ENCODE measurements around the gene ZSWIM8.

ZSWIM8 gene

GRCh38 chr10:73809061-73809818 lies 23.8 kb downstream of the ZSWIM8 start:
- H3K4me3 ChIP-seq (ENCODE audit: control insufficient read depth, low read depth, low read length): no peak overlapping the region
- no peak for TF ChIP-seq CTCF (conservative IDR thresholded peaks at IDR 0.05; ENCODE audit: control insufficient read depth, insufficient read depth, low read depth, low read length)
- no peak for DNase-seq (ENCODE audit: low read depth)

GRCh38 chr10:73810358-73810734 lies 24.9 kb downstream of the ZSWIM8 start:
- H3K4me3 ChIP-seq (ENCODE audit: control insufficient read depth, low read depth, low read length): peak overlapping the region; percentile 63
- TF ChIP-seq CTCF (conservative IDR thresholded peaks at IDR 0.05; ENCODE audit: control insufficient read depth, insufficient read depth, low read depth, low read length): no peak
- DNase-seq (ENCODE audit: low read depth): peak; percentile 50

- no peak for TF ChIP-seq CTCF (conservative IDR thresholded peaks at IDR 0.05; ENCODE audit: control insufficient read depth, insufficient read depth, low read depth, low read length)
- peak; percentile 24 for DNase-seq (ENCODE audit: low read depth)
- H3K4me3 ChIP-seq (ENCODE audit: control insufficient read depth, low read depth, low read length): peak overlapping the region; percentile 63
Measured at GRCh38 chr10:73810735-73811465, 25.5 kb downstream of the ZSWIM8 start.

GRCh38 chr10:73812657-73813056 lies 27.3 kb downstream of the ZSWIM8 start:
- TF ChIP-seq CTCF (conservative IDR thresholded peaks at IDR 0.05; ENCODE audit: control insufficient read depth, insufficient read depth, low read depth, low read length): no peak
- H3K4me3 ChIP-seq (ENCODE audit: control insufficient read depth, low read depth, low read length): no peak overlapping the region
- no peak for DNase-seq (ENCODE audit: low read depth)

GRCh38 chr10:73813333-73813732 lies 27.9 kb downstream of the ZSWIM8 start:
- no peak for DNase-seq (ENCODE audit: low read depth)
- H3K4me3 ChIP-seq (ENCODE audit: control insufficient read depth, low read depth, low read length): no peak overlapping the region
- no peak for TF ChIP-seq CTCF (conservative IDR thresholded peaks at IDR 0.05; ENCODE audit: control insufficient read depth, insufficient read depth, low read depth, low read length)

- no peak for TF ChIP-seq CTCF (conservative IDR thresholded peaks at IDR 0.05; ENCODE audit: control insufficient read depth, insufficient read depth, low read depth, low read length)
- DNase-seq (ENCODE audit: low read depth): no peak
- H3K4me3 ChIP-seq (ENCODE audit: control insufficient read depth, low read depth, low read length): no peak overlapping the region
Measured at GRCh38 chr10:73814276-73814895, 29.0 kb downstream of the ZSWIM8 start.

Measured in fibroblast of mammary gland (primary cell).